Activated CD8-positive, alpha-beta memory T cell treated with anti-CD3 and anti-CD28 coated beads, Interleukin-2, amount 10 ng/mL, durations not matched to agents 7 days and 5 days (primary cell): ENCODE results near the gene SENP2. TPM values are rescaled to one million over a fixed set of nuclear protein-coding genes. Genes with fewer than 3 reads are reported as not detected.
"Not testable (repeated sequence)": the region's sequence is repeated elsewhere in the genome, so short reads cannot be mapped to it uniquely, and the experiment has no call there.

Source experiments
- ATAC-seq: fragments of 150-1000 bp; cut with Tn5 transposase; one replicate; pipeline ENCODE4 v1.10.0; 2021; ENCODE audit warnings: moderate library complexity
- CTCF ChIA-PET: fragments of 350-600 bp; sonication (Branson Sonifier 250); formaldehyde crosslinking; loops from one replicate; lab custom pipeline; 2021; ENCODE audit warnings: antibody characterized with exemption; lab: Charles Lee
- DNase-seq: peaks from one replicate; pipeline ENCODE4 v3.0.0-alpha.2; 2020
- H3K27ac Mint-ChIP-seq: one replicate; pipeline ENCODE4 v1.8.0; 2021; ENCODE audit warnings: mild to moderate bottlenecking, mixed read lengths
- H3K27me3 Mint-ChIP-seq: one replicate; pipeline ENCODE4 v1.8.0; 2021; ENCODE audit warnings: mixed read lengths
- H3K36me3 Mint-ChIP-seq: one replicate; pipeline ENCODE4 v1.8.0; 2021; ENCODE audit warnings: mild to moderate bottlenecking, mixed read lengths
- H3K4me1 Mint-ChIP-seq: one replicate; pipeline ENCODE4 v1.8.0; 2021; ENCODE audit warnings: mixed read lengths
- H3K4me3 Mint-ChIP-seq: one replicate; pipeline ENCODE4 v1.8.0; 2021; ENCODE audit warnings: mild to moderate bottlenecking, moderate library complexity, mixed read lengths
- H3K9me3 Mint-ChIP-seq: one replicate; pipeline ENCODE4 v1.8.0; 2022; ENCODE audit warnings: low read depth, mixed read lengths
- total RNA-seq, 2 experiments: library from RNA; stranded (reverse); gene quantifications; one replicate each; pipeline ENCODE4 v1.2.3, GENCODE V29; 2021

The SENP2 gene
- total RNA-seq, 2 experiments from 2014 or later = 28.8 to 31.4 TPM

- Mint-ChIP-seq H3K4me1 (peaks cover 7% of the 10 kb centered on the region), H3K27ac (no peak overlapping the region), H3K36me3 (no peaks in the 10 kb centered on the region), H3K9me3 (no peaks in the 10 kb centered on the region), H3K27me3 (peaks cover 7% of the 10 kb centered on the region), H3K4me3 (no peak overlapping the region)
- no peak for DNase-seq
- CTCF ChIA-PET = interaction anchor here (2.4 kb wide), 1 partner anchor 111 kb away, joined by 9 read pairs; no protein-coding TSS in a partner anchor
- ATAC-seq = no peak
Measured at GRCh38 chr3:185657211-185657610, 71.1 kb downstream of the SENP2 start.

GRCh38 chr3:185657691-185658503 lies 71.8 kb downstream of the SENP2 start:
- CTCF ChIA-PET = interaction anchor here (2.4 kb wide), 1 partner anchor 111 kb away, joined by 9 read pairs; no protein-coding TSS in a partner anchor
- Mint-ChIP-seq H3K4me1 (peaks cover 7% of the 10 kb centered on the region), H3K27me3 (peaks cover 9% of the 10 kb centered on the region), H3K4me3 (no peak overlapping the region), H3K9me3 (no peaks in the 10 kb centered on the region), H3K36me3 (no peaks in the 10 kb centered on the region), H3K27ac (no peak overlapping the region)
- ATAC-seq = no peak
- no peak for DNase-seq

GRCh38 chr3:185658504-185658912 lies 72.4 kb downstream of the SENP2 start:
- ATAC-seq (no peak), DNase-seq (no peak)
- Mint-ChIP-seq H3K36me3 (no peaks in the 10 kb centered on the region), H3K4me3 (no peak overlapping the region), H3K4me1 (peaks cover 7% of the 10 kb centered on the region), H3K27me3 (peaks cover 15% of the 10 kb centered on the region), H3K9me3 (no peaks in the 10 kb centered on the region), H3K27ac (no peak overlapping the region)
- CTCF ChIA-PET = interaction anchor here (2.4 to 2.9 kb wide), 2 partner anchors 105 to 110 kb away, joined by 9 to 20 read pairs; no protein-coding TSS in a partner anchor

- Mint-ChIP-seq H3K27me3 (peaks cover 19% of the 10 kb centered on the region), H3K4me1 (peaks cover 7% of the 10 kb centered on the region), H3K4me3 (no peak overlapping the region), H3K36me3 (no peaks in the 10 kb centered on the region), H3K27ac (no peak overlapping the region), H3K9me3 (no peaks in the 10 kb centered on the region)
- CTCF ChIA-PET = interaction anchor here (2.4 to 2.9 kb wide), 2 partner anchors 105 to 110 kb away, joined by 9 to 20 read pairs; no protein-coding TSS in a partner anchor
- ATAC-seq (no peak), DNase-seq (no peak)
Measured at GRCh38 chr3:185658943-185659342, 72.8 kb downstream of the SENP2 start.

- CTCF ChIA-PET = interaction anchor here (0.5 to 2.9 kb wide), 41 partner anchors 8 to 559 kb away, joined by 3 to 36 read pairs (median 4); no protein-coding TSS in a partner anchor
- Mint-ChIP-seq H3K4me3 (no peak overlapping the region), H3K27me3 (peaks cover 31% of the 10 kb centered on the region), H3K36me3 (no peaks in the 10 kb centered on the region), H3K9me3 (no peaks in the 10 kb centered on the region), H3K27ac (no peak overlapping the region), H3K4me1 (peaks cover 7% of the 10 kb centered on the region)
- DNase-seq = peak; percentile 77
- ATAC-seq = peak; percentile 86
Measured at GRCh38 chr3:185659942-185660921, 74.1 kb downstream of the SENP2 start.

- H3K27ac Mint-ChIP-seq, H3K36me3 Mint-ChIP-seq, ATAC-seq, H3K4me1 Mint-ChIP-seq, H3K9me3 Mint-ChIP-seq, H3K4me3 Mint-ChIP-seq, DNase-seq: not testable (repeated sequence)
- H3K27me3 Mint-ChIP-seq = peaks cover 36% of the 10 kb centered on the region
- CTCF ChIA-PET = interaction anchor here (0.7 to 2.9 kb wide), 15 partner anchors 9 to 308 kb away, joined by 3 to 36 read pairs (median 4); no protein-coding TSS in a partner anchor
Measured at GRCh38 chr3:185661296-185661695, 75.2 kb downstream of the SENP2 start.

GRCh38 chr3:185661772-185662171 lies 75.7 kb downstream of the SENP2 start:
- peaks cover 7% of the 10 kb centered on the region for H3K4me1 Mint-ChIP-seq
- CTCF ChIA-PET = interaction anchor here (0.6 to 2.9 kb wide), 5 partner anchors 9 to 646 kb away, joined by 3 to 20 read pairs (median 4); no protein-coding TSS in a partner anchor
- no peaks in the 10 kb centered on the region for H3K36me3 Mint-ChIP-seq
- H3K27me3 Mint-ChIP-seq = peaks cover 36% of the 10 kb centered on the region
- no peak overlapping the region for H3K27ac Mint-ChIP-seq
- no peak for ATAC-seq
- no peak for DNase-seq
- H3K9me3 Mint-ChIP-seq = no peaks in the 10 kb centered on the region
- H3K4me3 Mint-ChIP-seq = no peak overlapping the region

- Mint-ChIP-seq H3K9me3 (no peaks in the 10 kb centered on the region), H3K4me1 (peaks cover 7% of the 10 kb centered on the region), H3K27ac (no peak overlapping the region), H3K36me3 (no peaks in the 10 kb centered on the region), H3K27me3 (peaks cover 45% of the 10 kb centered on the region), H3K4me3 (no peak overlapping the region)
- CTCF ChIA-PET = interaction anchor here (1.3 kb wide), 1 partner anchor 13 kb away, joined by 3 read pairs; no protein-coding TSS in a partner anchor
- DNase-seq (no peak), ATAC-seq (no peak)
Measured at GRCh38 chr3:185663929-185664328, 77.8 kb downstream of the SENP2 start.

GRCh38 chr3:185667574-185667973 lies 81.5 kb downstream of the SENP2 start:
- DNase-seq (no peak), ATAC-seq (no peak)
- CTCF ChIA-PET = no interaction called here
- H3K9me3 Mint-ChIP-seq = no peaks in the 10 kb centered on the region
- H3K4me1 Mint-ChIP-seq = no peaks in the 10 kb centered on the region
- H3K36me3 Mint-ChIP-seq = no peaks in the 10 kb centered on the region
- no peak overlapping the region for H3K27ac Mint-ChIP-seq
- H3K4me3 Mint-ChIP-seq = no peak overlapping the region
- peaks cover 38% of the 10 kb centered on the region for H3K27me3 Mint-ChIP-seq

- ATAC-seq = peak; percentile 61
- H3K36me3 Mint-ChIP-seq = no peaks in the 10 kb centered on the region
- no peaks in the 10 kb centered on the region for H3K9me3 Mint-ChIP-seq
- H3K4me1 Mint-ChIP-seq = no peaks in the 10 kb centered on the region
- no peak overlapping the region for H3K27ac Mint-ChIP-seq
- DNase-seq = no peak
- no peak overlapping the region for H3K4me3 Mint-ChIP-seq
- peaks cover 50% of the 10 kb centered on the region for H3K27me3 Mint-ChIP-seq
- CTCF ChIA-PET = interaction anchor here (0.6 to 3.6 kb wide), 7 partner anchors 12 to 146 kb away, joined by 3 to 35 read pairs (median 3); no protein-coding TSS in a partner anchor
Measured at GRCh38 chr3:185677146-185677829, 91.2 kb downstream of the SENP2 start.

- no peak overlapping the region for H3K4me3 Mint-ChIP-seq
- CTCF ChIA-PET = interaction anchor here (0.5 to 3.6 kb wide), 5 partner anchors 16 to 145 kb away, joined by 3 to 35 read pairs (median 3); no protein-coding TSS in a partner anchor
- DNase-seq (no peak), ATAC-seq (no peak)
- no peaks in the 10 kb centered on the region for H3K36me3 Mint-ChIP-seq
- no peak overlapping the region for H3K27ac Mint-ChIP-seq
- no peaks in the 10 kb centered on the region for H3K4me1 Mint-ChIP-seq
- H3K27me3 Mint-ChIP-seq = peaks cover 54% of the 10 kb centered on the region
- no peaks in the 10 kb centered on the region for H3K9me3 Mint-ChIP-seq
Measured at GRCh38 chr3:185678027-185678426, 91.9 kb downstream of the SENP2 start.

- no peaks in the 10 kb centered on the region for H3K4me1 Mint-ChIP-seq
- H3K27ac Mint-ChIP-seq = no peak overlapping the region
- no peaks in the 10 kb centered on the region for H3K36me3 Mint-ChIP-seq
- CTCF ChIA-PET = interaction anchor here (1.1 kb wide), 1 partner anchor 88 kb away, joined by 3 read pairs; no protein-coding TSS in a partner anchor
- no peaks in the 10 kb centered on the region for H3K9me3 Mint-ChIP-seq
- DNase-seq (no peak), ATAC-seq (no peak)
- peaks cover 42% of the 10 kb centered on the region for H3K27me3 Mint-ChIP-seq
- H3K4me3 Mint-ChIP-seq = no peak overlapping the region
Measured at GRCh38 chr3:185680231-185680630, 94.1 kb downstream of the SENP2 start.
